B cell (primary cell): ENCODE results near the gene SPSB3.

Source experiments
- CTCF ChIP-seq: fragments of 200-600 bp; IDR thresholded peaks from one replicate; pipeline ENCODE4 v1.8.0; 2022; ENCODE audit warnings: antibody characterized with exemption, mild to moderate bottlenecking
- EZH2 ChIP-seq: IDR thresholded peaks from 2 replicates; pipeline ENCODE4 v1.6.1; 2012; ENCODE audit warnings: borderline replicate concordance, low read depth, mild to moderate bottlenecking, moderate library complexity, low read length; ENCODE audit not compliant: insufficient read depth, poor library complexity, severe bottlenecking

DNA sequence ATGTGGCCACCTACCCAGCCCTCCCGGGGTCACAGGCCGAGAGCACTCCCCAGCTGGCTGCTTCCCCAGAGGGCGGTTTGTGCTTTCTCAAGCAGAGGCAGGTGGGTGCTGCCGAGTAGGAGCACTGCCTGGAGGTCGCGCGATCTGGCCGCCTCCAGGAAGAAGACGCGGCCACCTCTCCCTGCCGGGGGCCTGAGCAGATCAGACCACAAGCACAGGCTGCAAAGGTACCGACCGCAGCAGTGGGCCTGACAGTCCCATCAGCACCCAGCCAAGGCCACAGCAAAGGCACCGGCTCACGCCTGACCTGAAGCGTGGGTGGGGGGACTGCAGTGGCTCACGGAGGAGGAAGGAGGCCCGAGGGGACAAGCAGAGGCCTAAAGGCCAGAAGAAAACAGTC lies 26.3 kb upstream of the SPSB3 start:
- TF ChIP-seq CTCF (no peak), EZH2 (no peak)
